ENCODE results near the gene NEGR1. TPM values are rescaled to one million over a fixed set of nuclear protein-coding genes. Genes with fewer than 3 reads are reported as not detected.

Gene NEGR1
- total RNA-seq, 2 experiments from 2014 or later, result not detected

DNA sequence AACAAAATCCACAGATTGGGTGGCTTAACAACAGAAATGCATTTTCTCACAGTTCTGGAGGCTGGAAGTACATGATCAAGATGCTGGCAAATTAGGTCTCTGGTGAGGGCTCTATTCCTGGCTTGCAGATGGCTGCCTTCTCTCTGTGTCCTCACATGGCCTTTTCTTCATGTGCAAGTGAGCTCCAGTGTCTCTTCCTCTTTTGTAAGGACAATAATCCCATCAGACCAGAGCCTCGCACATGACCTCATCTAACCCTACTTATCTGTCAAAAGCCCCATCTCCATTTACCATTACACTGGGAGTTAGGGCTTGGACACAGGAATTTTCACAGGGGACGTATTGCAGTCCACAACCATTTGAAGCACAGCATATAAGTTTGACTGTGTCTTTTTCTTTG, 181.6 kb downstream of the NEGR1 start:
- H3K4me2 ChIP-seq (ENCODE audit: low read length), result no peak overlapping the region
- no TSS peak for BruUV-seq (replicated peaks)
- no peak overlapping the region for H2AFZ ChIP-seq (ENCODE audit: low read length)
- CTCF ChIA-PET (ENCODE audit: unreplicated experiment), result no interaction called here
- no peak overlapping the region for H3K27ac ChIP-seq (ENCODE audit: low read depth, low read length, poor library complexity, severe bottlenecking)
- TF ChIP-seq EZH2phosphoT487 (IDR thresholded peaks at IDR 0.05; ENCODE audit: borderline replicate concordance, low read depth, low read length), result no peak
- TF ChIP-seq, protein P1, sequence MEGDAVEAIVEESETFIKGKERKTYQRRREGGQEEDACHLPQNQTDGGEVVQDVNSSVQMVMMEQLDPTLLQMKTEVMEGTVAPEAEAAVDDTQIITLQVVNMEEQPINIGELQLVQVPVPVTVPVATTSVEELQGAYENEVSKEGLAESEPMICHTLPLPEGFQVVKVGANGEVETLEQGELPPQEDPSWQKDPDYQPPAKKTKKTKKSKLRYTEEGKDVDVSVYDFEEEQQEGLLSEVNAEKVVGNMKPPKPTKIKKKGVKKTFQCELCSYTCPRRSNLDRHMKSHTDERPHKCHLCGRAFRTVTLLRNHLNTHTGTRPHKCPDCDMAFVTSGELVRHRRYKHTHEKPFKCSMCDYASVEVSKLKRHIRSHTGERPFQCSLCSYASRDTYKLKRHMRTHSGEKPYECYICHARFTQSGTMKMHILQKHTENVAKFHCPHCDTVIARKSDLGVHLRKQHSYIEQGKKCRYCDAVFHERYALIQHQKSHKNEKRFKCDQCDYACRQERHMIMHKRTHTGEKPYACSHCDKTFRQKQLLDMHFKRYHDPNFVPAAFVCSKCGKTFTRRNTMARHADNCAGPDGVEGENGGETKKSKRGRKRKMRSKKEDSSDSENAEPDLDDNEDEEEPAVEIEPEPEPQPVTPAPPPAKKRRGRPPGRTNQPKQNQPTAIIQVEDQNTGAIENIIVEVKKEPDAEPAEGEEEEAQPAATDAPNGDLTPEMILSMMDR (conservative IDR thresholded peaks at IDR 0.05; ENCODE audit: low read length), result no peak
- no peaks in the 10 kb centered on the region for H4K20me1 ChIP-seq (ENCODE audit: insufficient read depth, low read length)
- H3K36me3 ChIP-seq (ENCODE audit: insufficient read depth, low read length), result no peaks in the 10 kb centered on the region
- POLR2A ChIA-PET, result no interaction called here
- no peak for DNase-seq (ENCODE audit: low spot score)
- no peak overlapping the region for H3K4me3 ChIP-seq (ENCODE audit: low read depth, low read length, poor library complexity, severe bottlenecking)
- intact Hi-C loops (cut with micrococcal nuclease; ENCODE audit: unreplicated experiment), result no loop called here
- H3K9me2 ChIP-seq (ENCODE audit: insufficient read depth, low read length), result no peaks in the 10 kb centered on the region
- no peaks in the 10 kb centered on the region for H3K9me3 ChIP-seq (ENCODE audit: low read length)
- H3K4me1 ChIP-seq (ENCODE audit: insufficient read depth, low read length, poor library complexity, severe bottlenecking), result no peaks in the 10 kb centered on the region
- no peaks in the 10 kb centered on the region for H3K79me2 ChIP-seq (ENCODE audit: insufficient read depth, low read depth, low read length)

DNA sequence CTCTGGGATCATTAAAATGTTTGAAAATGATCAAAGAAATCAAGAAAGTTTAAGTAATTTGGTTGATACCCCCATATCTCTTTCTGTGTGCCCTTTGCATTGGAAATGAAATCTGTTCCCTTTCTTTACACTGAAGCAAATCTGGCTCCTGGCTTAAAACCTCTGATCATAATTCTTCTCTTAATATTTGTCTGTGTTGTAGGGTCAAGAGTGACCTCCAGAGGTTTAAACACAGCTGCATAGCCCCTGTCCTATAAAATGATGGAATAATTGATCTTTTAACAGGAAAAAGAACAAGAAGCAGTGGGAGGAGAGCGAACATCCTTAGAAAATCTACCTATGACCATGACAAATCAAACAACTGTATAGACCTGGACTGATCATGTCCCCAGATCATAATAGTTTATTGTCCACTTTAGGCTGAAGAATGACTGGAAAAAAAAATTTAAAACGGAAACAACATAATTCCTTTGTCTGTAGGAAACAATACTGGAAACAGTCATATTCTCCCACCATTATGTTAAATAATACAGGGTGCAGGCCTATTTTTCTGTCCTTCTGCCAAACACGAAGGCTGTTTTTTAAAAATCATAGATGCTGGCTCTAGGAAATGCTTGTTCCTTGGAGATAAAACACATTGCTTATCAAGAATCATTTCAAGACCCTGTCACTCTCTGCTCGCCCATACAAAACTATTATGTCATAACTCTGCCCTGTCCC, 184.3 kb downstream of the NEGR1 start:
- Histone ChIP-seq H3K4me2 (ENCODE audit: low read length) (no peak overlapping the region), H3K9me2 (ENCODE audit: insufficient read depth, low read length) (no peaks in the 10 kb centered on the region), H3K4me1 (ENCODE audit: insufficient read depth, low read length, poor library complexity, severe bottlenecking) (no peaks in the 10 kb centered on the region), H3K4me3 (ENCODE audit: low read depth, low read length, poor library complexity, severe bottlenecking) (no peak overlapping the region), H3K27ac (ENCODE audit: low read depth, low read length, poor library complexity, severe bottlenecking) (no peak overlapping the region), H3K9me3 (ENCODE audit: low read length) (no peaks in the 10 kb centered on the region), H3K79me2 (ENCODE audit: insufficient read depth, low read depth, low read length) (no peaks in the 10 kb centered on the region), H2AFZ (ENCODE audit: low read length) (no peak overlapping the region), H3K36me3 (ENCODE audit: insufficient read depth, low read length) (no peaks in the 10 kb centered on the region), H4K20me1 (ENCODE audit: insufficient read depth, low read length) (no peaks in the 10 kb centered on the region)
- BruUV-seq (replicated peaks), result no TSS peak
- TF ChIP-seq EZH2phosphoT487 (IDR thresholded peaks at IDR 0.05; ENCODE audit: borderline replicate concordance, low read depth, low read length), result no peak
- TF ChIP-seq, protein P1 (conservative IDR thresholded peaks at IDR 0.05; ENCODE audit: low read length), result no peak
- ChIA-PET CTCF (ENCODE audit: unreplicated experiment) (no interaction called here), POLR2A (interaction anchor here (0.6 to 0.8 kb wide), 3 partner anchors 91 to 1947 kb away, joined by 3 to 4 read pairs (median 3); no protein-coding TSS in a partner anchor)
- no peak for DNase-seq (ENCODE audit: low spot score)
- intact Hi-C loops (cut with micrococcal nuclease; ENCODE audit: unreplicated experiment), result no loop called here

DNA sequence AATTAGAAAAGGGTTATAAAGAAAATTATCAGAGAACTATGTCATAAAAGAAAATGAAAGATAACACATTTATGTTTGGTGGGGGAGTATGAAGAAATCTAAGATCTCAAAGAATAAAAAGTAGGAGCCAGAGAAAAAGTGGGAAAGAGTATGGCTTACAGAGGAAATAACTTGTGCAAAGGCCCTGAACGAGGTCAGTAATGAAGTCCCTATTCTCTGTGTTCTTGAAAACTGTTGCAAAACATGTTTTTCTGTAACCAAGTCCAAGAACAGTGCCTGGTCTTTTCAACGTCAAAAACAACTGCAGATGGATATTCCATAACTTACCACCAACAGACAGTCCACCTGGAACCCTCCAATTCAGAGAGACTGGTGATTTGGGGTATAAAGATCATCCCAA, 188.1 kb downstream of the NEGR1 start:
- DNase-seq (ENCODE audit: low spot score), result no peak
- H3K4me1 ChIP-seq (ENCODE audit: insufficient read depth, low read length, poor library complexity, severe bottlenecking), result no peaks in the 10 kb centered on the region
- H3K4me3 ChIP-seq (ENCODE audit: low read depth, low read length, poor library complexity, severe bottlenecking), result no peak overlapping the region
- ChIA-PET POLR2A (no interaction called here), CTCF (ENCODE audit: unreplicated experiment) (no interaction called here)
- no peaks in the 10 kb centered on the region for H3K9me2 ChIP-seq (ENCODE audit: insufficient read depth, low read length)
- no peak overlapping the region for H2AFZ ChIP-seq (ENCODE audit: low read length)
- H3K9me3 ChIP-seq (ENCODE audit: low read length), result no peaks in the 10 kb centered on the region
- no peaks in the 10 kb centered on the region for H3K36me3 ChIP-seq (ENCODE audit: insufficient read depth, low read length)
- H3K79me2 ChIP-seq (ENCODE audit: insufficient read depth, low read depth, low read length), result no peaks in the 10 kb centered on the region
- no TSS peak for BruUV-seq (replicated peaks)
- intact Hi-C loops (cut with micrococcal nuclease; ENCODE audit: unreplicated experiment), result no loop called here
- TF ChIP-seq, protein P1 (conservative IDR thresholded peaks at IDR 0.05; ENCODE audit: low read length), result no peak
- no peak for TF ChIP-seq EZH2phosphoT487 (IDR thresholded peaks at IDR 0.05; ENCODE audit: borderline replicate concordance, low read depth, low read length)
- H3K4me2 ChIP-seq (ENCODE audit: low read length), result no peak overlapping the region
- no peaks in the 10 kb centered on the region for H4K20me1 ChIP-seq (ENCODE audit: insufficient read depth, low read length)
- H3K27ac ChIP-seq (ENCODE audit: low read depth, low read length, poor library complexity, severe bottlenecking), result no peak overlapping the region

Measured in OCI-LY7 (cell line).